Neural crest cell (in vitro differentiated cells): ENCODE results near the gene NNAT. TPM values are rescaled to one million over a fixed set of nuclear protein-coding genes. Genes with fewer than 3 reads are reported as not detected.
A peak's percentile ranks its signal among the peaks of the same experiment; 100 is the strongest.

Source experiments
- DNase-seq: peaks from one replicate; pipeline ENCODE4 v3.0.0; 2021; ENCODE audit warnings: low read depth, mixed read lengths, low spot score
- H3K27ac Mint-ChIP-seq: one replicate; pipeline ENCODE4 v1.8.0; 2021; ENCODE audit warnings: mild to moderate bottlenecking, mixed read lengths; ENCODE audit not compliant: unreplicated experiment
- H3K27me3 Mint-ChIP-seq: 2 replicates; pipeline ENCODE4 v1.8.0; 2021; ENCODE audit warnings: low read depth, mild to moderate bottlenecking, mixed read lengths
- H3K36me3 Mint-ChIP-seq: 2 replicates; pipeline ENCODE4 v1.8.0; 2021; ENCODE audit warnings: low read depth, mild to moderate bottlenecking, mixed read lengths
- H3K4me1 Mint-ChIP-seq: 2 replicates; pipeline ENCODE4 v1.8.0; 2021; ENCODE audit warnings: mixed read lengths
- H3K4me3 Mint-ChIP-seq: one replicate; pipeline ENCODE4 v1.8.0; 2021; ENCODE audit warnings: mild to moderate bottlenecking, mixed read lengths
- H3K9me3 Mint-ChIP-seq: 2 replicates; pipeline ENCODE4 v1.8.0; 2021; ENCODE audit warnings: mixed read lengths
- total RNA-seq: library from RNA; stranded (reverse); gene quantifications from 2 replicates; pipeline ENCODE4 v1.2.1, GENCODE V29; 2021
- TF ChIP-seq, protein P1 (sequence below): fragments of 200-600 bp; sonication (generic); conservative IDR thresholded peaks from 2 replicates; pipeline ENCODE4 v1.5.0; 2021; ENCODE audit warnings: antibody characterized with exemption, mild to moderate bottlenecking

Gene NNAT
- total RNA-seq, 1 donor from 2014 or later, result 113 TPM

- H3K27ac Mint-ChIP-seq, result no peak overlapping the region
- H3K4me3 Mint-ChIP-seq, result no peak overlapping the region
- no peaks in the 10 kb centered on the region for H3K27me3 Mint-ChIP-seq
- TF ChIP-seq, protein P1, sequence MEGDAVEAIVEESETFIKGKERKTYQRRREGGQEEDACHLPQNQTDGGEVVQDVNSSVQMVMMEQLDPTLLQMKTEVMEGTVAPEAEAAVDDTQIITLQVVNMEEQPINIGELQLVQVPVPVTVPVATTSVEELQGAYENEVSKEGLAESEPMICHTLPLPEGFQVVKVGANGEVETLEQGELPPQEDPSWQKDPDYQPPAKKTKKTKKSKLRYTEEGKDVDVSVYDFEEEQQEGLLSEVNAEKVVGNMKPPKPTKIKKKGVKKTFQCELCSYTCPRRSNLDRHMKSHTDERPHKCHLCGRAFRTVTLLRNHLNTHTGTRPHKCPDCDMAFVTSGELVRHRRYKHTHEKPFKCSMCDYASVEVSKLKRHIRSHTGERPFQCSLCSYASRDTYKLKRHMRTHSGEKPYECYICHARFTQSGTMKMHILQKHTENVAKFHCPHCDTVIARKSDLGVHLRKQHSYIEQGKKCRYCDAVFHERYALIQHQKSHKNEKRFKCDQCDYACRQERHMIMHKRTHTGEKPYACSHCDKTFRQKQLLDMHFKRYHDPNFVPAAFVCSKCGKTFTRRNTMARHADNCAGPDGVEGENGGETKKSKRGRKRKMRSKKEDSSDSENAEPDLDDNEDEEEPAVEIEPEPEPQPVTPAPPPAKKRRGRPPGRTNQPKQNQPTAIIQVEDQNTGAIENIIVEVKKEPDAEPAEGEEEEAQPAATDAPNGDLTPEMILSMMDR, result no peak
- H3K9me3 Mint-ChIP-seq, result no peaks in the 10 kb centered on the region
- H3K4me1 Mint-ChIP-seq, result no peaks in the 10 kb centered on the region
- DNase-seq, result no peak
- H3K36me3 Mint-ChIP-seq, result peaks cover 14% of the 10 kb centered on the region
Measured at GRCh38 chr20:37510226-37510625, 10.8 kb upstream of the NNAT start.

GRCh38 chr20:37511610-37512275, 9.3 kb upstream of the NNAT start:
- Mint-ChIP-seq H3K27me3 (no peaks in the 10 kb centered on the region), H3K27ac (no peak overlapping the region), H3K4me3 (no peak overlapping the region)

GRCh38 chr20:37513779-37514359, 7.2 kb upstream of the NNAT start:
- H3K27me3 Mint-ChIP-seq, result no peaks in the 10 kb centered on the region
- no peak for DNase-seq
- H3K36me3 Mint-ChIP-seq, result peaks cover 24% of the 10 kb centered on the region
- H3K27ac Mint-ChIP-seq, result no peak overlapping the region
- no peak overlapping the region for H3K4me3 Mint-ChIP-seq
- TF ChIP-seq, protein P1, result no peak
- peaks cover 26% of the 10 kb centered on the region for H3K4me1 Mint-ChIP-seq
- no peaks in the 10 kb centered on the region for H3K9me3 Mint-ChIP-seq

More at GRCh38 chr20:37511610-37512275, 9.3 kb upstream of the NNAT start:
- H3K36me3 Mint-ChIP-seq, result peaks cover 16% of the 10 kb centered on the region
- peaks cover 6% of the 10 kb centered on the region for H3K4me1 Mint-ChIP-seq
- TF ChIP-seq, protein P1, result no peak
- no peak for DNase-seq
- H3K9me3 Mint-ChIP-seq, result no peaks in the 10 kb centered on the region

- no peak overlapping the region for H3K4me3 Mint-ChIP-seq
- no peak for DNase-seq
- peaks cover 31% of the 10 kb centered on the region for H3K36me3 Mint-ChIP-seq
- H3K4me1 Mint-ChIP-seq, result peaks cover 46% of the 10 kb centered on the region
- H3K27ac Mint-ChIP-seq, result no peak overlapping the region
- peaks cover 13% of the 10 kb centered on the region for H3K27me3 Mint-ChIP-seq
- H3K9me3 Mint-ChIP-seq, result no peaks in the 10 kb centered on the region
- TF ChIP-seq, protein P1, result no peak
Measured at GRCh38 chr20:37515876-37516275, 5.2 kb upstream of the NNAT start.

DNA sequence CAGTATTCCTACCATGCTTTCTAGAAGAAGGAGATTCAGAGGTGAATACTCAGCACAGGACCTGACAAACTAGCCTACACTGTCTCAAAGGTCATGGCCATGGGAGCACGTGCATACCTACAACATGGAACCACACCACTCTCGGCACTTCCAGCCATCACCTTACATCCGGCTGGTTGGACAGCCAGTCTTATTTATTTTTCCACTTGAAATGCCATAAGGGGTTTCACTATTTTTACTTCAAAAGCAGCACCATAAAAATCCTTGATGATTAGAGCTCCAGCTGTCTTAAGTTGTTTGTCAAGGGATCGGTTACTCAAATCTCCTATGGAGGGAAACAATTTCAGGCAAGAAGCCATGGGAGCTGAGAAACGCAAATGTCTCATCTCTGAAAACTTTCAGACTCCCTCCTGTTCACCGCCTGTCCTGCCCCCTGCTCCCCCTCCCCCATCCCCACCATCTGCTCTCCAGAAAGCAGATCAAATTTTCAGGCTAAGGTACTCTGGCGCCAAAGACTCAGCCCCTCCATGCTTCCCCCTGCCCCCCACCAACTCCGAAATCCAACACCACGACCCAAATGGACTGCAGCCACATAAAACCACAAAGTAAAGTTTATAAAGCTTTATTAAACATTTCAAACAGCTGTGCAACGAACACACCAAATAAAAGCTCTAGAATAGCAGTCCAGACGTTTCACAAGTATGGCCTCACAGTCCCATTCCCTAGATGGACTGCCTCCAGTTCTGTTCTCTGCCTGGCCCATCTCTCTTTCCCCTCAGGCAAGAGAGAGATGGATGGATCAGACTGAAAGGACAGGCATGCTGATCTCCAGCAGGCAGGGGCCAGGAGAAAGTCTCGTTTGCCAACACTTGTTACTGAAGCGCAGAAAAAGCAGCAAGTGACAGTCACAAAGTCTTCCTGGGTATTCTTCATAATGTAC, 4.0 kb upstream of the NNAT start:
- peaks cover 29% of the 10 kb centered on the region for H3K36me3 Mint-ChIP-seq
- peaks cover 13% of the 10 kb centered on the region for H3K27me3 Mint-ChIP-seq
- no peak for DNase-seq
- no peak overlapping the region for H3K4me3 Mint-ChIP-seq
- H3K9me3 Mint-ChIP-seq, result no peaks in the 10 kb centered on the region
- peak overlapping the region; percentile 6 for H3K27ac Mint-ChIP-seq
- H3K4me1 Mint-ChIP-seq, result peaks cover 52% of the 10 kb centered on the region
- TF ChIP-seq, protein P1, result no peak
